GM23248 (cell line): ENCODE measurements around the gene MEDAG. TPM values are rescaled to one million over a fixed set of nuclear protein-coding genes. Genes with fewer than 3 reads are reported as not detected.
A peak's percentile ranks its signal among the peaks of the same experiment; 100 is the strongest.

Experiments
- DNase-seq: peaks from one replicate; pipeline ENCODE4 v3.0.0-alpha.2; 2015
- H2AFZ ChIP-seq: fragments of 200-600 bp; sonication (generic); 2 replicates; pipeline ENCODE4 v1.6.1; 2016; ENCODE audit warnings: antibody characterized with exemption
- H3F3A ChIP-seq: fragments of 200-600 bp; sonication (generic); 2 replicates; pipeline ENCODE4 v1.6.1; 2016; ENCODE audit warnings: mild to moderate bottlenecking, antibody characterized with exemption, mixed run types; ENCODE audit not compliant: insufficient read depth
- H3K27ac ChIP-seq: fragments of 200-600 bp; sonication (generic); 2 replicates; pipeline ENCODE4 v1.5.1; 2016; ENCODE audit warnings: mild to moderate bottlenecking
- H3K27me3 ChIP-seq: fragments of 200-600 bp; sonication (generic); replicated peaks from 2 replicates; pipeline ENCODE4 v1.6.1; 2016; ENCODE audit warnings: mild to moderate bottlenecking; ENCODE audit not compliant: insufficient read depth
- H3K36me3 ChIP-seq: fragments of 200-600 bp; sonication (generic); 2 replicates; pipeline ENCODE4 v1.6.1; 2016; ENCODE audit warnings: low read depth, mild to moderate bottlenecking
- H3K4me1 ChIP-seq: fragments of 200-600 bp; sonication (generic); 2 replicates; pipeline ENCODE4 v1.6.1; 2016; ENCODE audit warnings: mild to moderate bottlenecking; ENCODE audit not compliant: insufficient read depth
- H3K4me2 ChIP-seq: fragments of 200-600 bp; sonication (generic); one replicate; pipeline ENCODE4 v1.6.1; 2016; ENCODE audit warnings: mild to moderate bottlenecking; ENCODE audit not compliant: unreplicated experiment
- H3K4me3 ChIP-seq: fragments of 200-600 bp; sonication (generic); 2 replicates; pipeline ENCODE4 v1.5.1; 2016; ENCODE audit warnings: mild to moderate bottlenecking
- H3K79me2 ChIP-seq: fragments of 200-600 bp; sonication (generic); 2 replicates; pipeline ENCODE4 v1.6.1; 2016; ENCODE audit warnings: mild to moderate bottlenecking; ENCODE audit not compliant: insufficient read depth
- H3K9ac ChIP-seq: fragments of 200-600 bp; sonication (generic); 2 replicates; pipeline ENCODE4 v1.6.1; 2016; ENCODE audit warnings: mild to moderate bottlenecking
- H3K9me2 ChIP-seq: fragments of 200-600 bp; sonication (generic); 2 replicates; pipeline ENCODE4 v1.6.1; 2016; ENCODE audit warnings: mixed run types, mild to moderate bottlenecking, moderate library complexity; ENCODE audit not compliant: insufficient read depth
- H3K9me3 ChIP-seq: fragments of 200-600 bp; sonication (generic); one replicate; pipeline ENCODE4 v1.6.1; 2017; ENCODE audit warnings: low read depth
- H4K20me1 ChIP-seq: fragments of 200-600 bp; sonication (generic); 2 replicates; pipeline ENCODE4 v1.6.0; 2016; ENCODE audit not compliant: insufficient read depth
- EZH2 ChIP-seq: fragments of 200-600 bp; sonication (generic); IDR thresholded peaks from 2 replicates; pipeline ENCODE4 v1.6.1; 2018; ENCODE audit warnings: antibody characterized with exemption, mild to moderate bottlenecking; ENCODE audit not compliant: insufficient read depth, poor library complexity, severe bottlenecking
- EZH2phosphoT487 ChIP-seq: fragments of 200-600 bp; sonication (generic); IDR thresholded peaks from 2 replicates; pipeline ENCODE4 v1.6.1; 2018; ENCODE audit warnings: antibody characterized with exemption, moderate library complexity, mild to moderate bottlenecking, low read depth; ENCODE audit not compliant: insufficient read depth
- WGBS, 2 experiments: methylation state at CpG; one replicate each; pipeline ENCODE4 v1.1.6; 2015 to 2017; ENCODE audit warnings: low lambda C conversion rate in 2 of 2, low coverage in 1 of 2; ENCODE audit errors: missing lambda C conversion rate in 2 of 2; 5-methylcytosine and 5-hydroxymethylcytosine counted together
- in situ Hi-C: fragments of 300-500 bp; cut with MboI; formaldehyde crosslinking; loops from 2 replicates; pipeline ENCODE4 v1.15.0; 2020
- polyA plus RNA-seq: library from polyadenylated mRNA; unstranded; fragments of >200 nt; fragmentation: Nextera tagmentation; extraction: Ambion mirVana; gene quantifications from 2 replicates; pipeline ENCODE4 v1.2.1, GENCODE V29; 2016
- total RNA-seq: library from RNA; depleted of rRNA; stranded (reverse); fragments of >200 nt; shearing (Covaris generic); gene quantifications from 2 replicates; pipeline ENCODE4 v1.2.3, GENCODE V29; 2014

MEDAG gene
- total and polyA plus RNA-seq, 2 experiments from 2014 or later = 86.0 to 243 TPM

- Histone ChIP-seq H3K9ac (no peak overlapping the region), H3K36me3 (peaks cover 69% of the 10 kb centered on the region), H3K4me3 (no peak overlapping the region), H2AFZ (no peak overlapping the region), H3K27ac (peak overlapping the region; percentile 19; the same call in 1 of the 2 replicates), H3K9me3 (no peaks in the 10 kb centered on the region), H3K79me2 (peaks cover 45% of the 10 kb centered on the region), H4K20me1 (0 out of 2 replicates have a peak, but pooled peaks cover 5% of the 10 kb centered on the region), H3K27me3 (no peaks in the 10 kb centered on the region), H3K4me1 (peaks cover 10% of the 10 kb centered on the region; the same call in 1 of the 2 replicates), H3K9me2 (no peaks in the 10 kb centered on the region), H3K4me2 (no peak overlapping the region), H3F3A (peaks cover 96% of the 10 kb centered on the region)
- in situ Hi-C loops = no loop called here
- no peak for TF ChIP-seq EZH2
- TF ChIP-seq EZH2phosphoT487 = no peak
- WGBS, 2 experiments = 51 to 52% methylated on average over 6 of the region's 6 CpGs
- no peak for DNase-seq
Measured at GRCh38 chr13:30918662-30919405, 12.8 kb downstream of the MEDAG start.

- H3K27ac ChIP-seq = no peak overlapping the region
- H3K36me3 ChIP-seq = peaks cover 84% of the 10 kb centered on the region
- no peak overlapping the region for H2AFZ ChIP-seq
- H4K20me1 ChIP-seq = 0 out of 2 replicates have a peak, but pooled peaks cover 5% of the 10 kb centered on the region
- peaks cover 10% of the 10 kb centered on the region; the same call in 1 of the 2 replicates for H3K4me1 ChIP-seq
- H3K4me2 ChIP-seq = no peak overlapping the region
- no peak overlapping the region for H3K9ac ChIP-seq
- DNase-seq = no peak
- no peak overlapping the region for H3K4me3 ChIP-seq
- no peaks in the 10 kb centered on the region for H3K9me3 ChIP-seq
- TF ChIP-seq EZH2 = no peak
- no peak for TF ChIP-seq EZH2phosphoT487
- 97% methylated on average over 5 of the region's 5 CpGs for WGBS, 2 experiments
- H3K9me2 ChIP-seq = no peaks in the 10 kb centered on the region
- H3K79me2 ChIP-seq = peaks cover 30% of the 10 kb centered on the region
- no peaks in the 10 kb centered on the region for H3K27me3 ChIP-seq
- in situ Hi-C loops = no loop called here
- H3F3A ChIP-seq = peaks cover 97% of the 10 kb centered on the region
Measured at GRCh38 chr13:30920162-30920909, 14.3 kb downstream of the MEDAG start.

- Histone ChIP-seq H3K9me3 (no peaks in the 10 kb centered on the region), H3K4me2 (no peak overlapping the region), H3F3A (peaks cover 98% of the 10 kb centered on the region), H3K36me3 (peaks cover 73% of the 10 kb centered on the region), H3K27ac (no peak overlapping the region), H4K20me1 (0 out of 2 replicates have a peak, but pooled peaks cover 5% of the 10 kb centered on the region), H3K27me3 (no peaks in the 10 kb centered on the region), H3K9me2 (no peaks in the 10 kb centered on the region), H2AFZ (no peak overlapping the region), H3K9ac (no peak overlapping the region), H3K4me1 (peaks cover 14% of the 10 kb centered on the region; the same call in 1 of the 2 replicates), H3K79me2 (no peaks in the 10 kb centered on the region; the same call in 1 of the 2 replicates), H3K4me3 (no peak overlapping the region)
- no peak for DNase-seq
- in situ Hi-C loops = no loop called here
- no peak for TF ChIP-seq EZH2phosphoT487
- TF ChIP-seq EZH2 = no peak
- WGBS, 2 experiments = 88 to 95% methylated on average over 1 of the region's 1 CpG
Measured at GRCh38 chr13:30923418-30923817, 17.3 kb downstream of the MEDAG start.

GRCh38 chr13:30924721-30925120 lies 18.6 kb downstream of the MEDAG start:
- H3F3A ChIP-seq = peaks cover 98% of the 10 kb centered on the region
- TF ChIP-seq EZH2phosphoT487 (no peak), EZH2 (no peak)
- no peak overlapping the region for H3K27ac ChIP-seq
- no peaks in the 10 kb centered on the region for H3K9me3 ChIP-seq
- H3K79me2 ChIP-seq = no peaks in the 10 kb centered on the region; the same call in 1 of the 2 replicates
- H2AFZ ChIP-seq = no peak overlapping the region
- H3K4me3 ChIP-seq = no peak overlapping the region
- H3K4me2 ChIP-seq = no peak overlapping the region
- in situ Hi-C loops = no loop called here
- H3K36me3 ChIP-seq = peaks cover 61% of the 10 kb centered on the region
- H3K27me3 ChIP-seq = no peaks in the 10 kb centered on the region
- DNase-seq = no peak
- peaks cover 8% of the 10 kb centered on the region; the same call in 1 of the 2 replicates for H3K4me1 ChIP-seq
- H3K9me2 ChIP-seq = no peaks in the 10 kb centered on the region
- 85% methylated on average over 3 of the region's 3 CpGs for WGBS, 2 experiments
- no peak overlapping the region for H3K9ac ChIP-seq
- H4K20me1 ChIP-seq = 0 out of 2 replicates have a peak, but pooled peaks cover 5% of the 10 kb centered on the region
